HTR-8/SVneo (cell line): ENCODE data around the gene BRI3.
A peak's percentile ranks its signal among the peaks of the same experiment; 100 is the strongest.

Source experiments
- DNase-seq: peaks from one replicate; pipeline ENCODE4 v3.0.0; 2011; ENCODE audit warnings: low spot score, mixed read lengths; ENCODE audit not compliant: insufficient read length
- FAIRE-seq: peaks from 2 replicates; lab custom pipeline; 2011; peaks lifted over from hg19 to GRCh38; lab: Jason Lieb, UNC

The BRI3 gene

GRCh38 chr7:98280791-98281756 lies at the start of gene BRI3:
Gene BRI3 (plus strand): TSS chr7:98281686. CDS start chr7:98281796, 110 bp downstream.
- peak; percentile 85 for DNase-seq
- no peak for FAIRE-seq

- no peak for DNase-seq
- no peak for FAIRE-seq
These were observed 49.3 kb upstream of the BRI3 start for GRCh38 chr7:98232263-98232585.

GRCh38 chr7:98232799-98233198 lies 48.7 kb upstream of the BRI3 start:
- DNase-seq (no peak), FAIRE-seq (no peak)

GRCh38 chr7:98233219-98234070 lies 48.0 kb upstream of the BRI3 start:
- DNase-seq (no peak), FAIRE-seq (no peak)

- DNase-seq: no peak
These were observed 46.9 kb upstream of the BRI3 start for GRCh38 chr7:98234429-98235147.

GRCh38 chr7:98235901-98236300 lies 45.6 kb upstream of the BRI3 start:
- FAIRE-seq (no peak), DNase-seq (no peak)

More at GRCh38 chr7:98234429-98235147, 46.9 kb upstream of the BRI3 start:
- no peak for FAIRE-seq

- no peak for FAIRE-seq
- DNase-seq: no peak
These were observed 44.9 kb upstream of the BRI3 start for GRCh38 chr7:98236355-98237185.

GRCh38 chr7:98238076-98238475 lies 43.4 kb upstream of the BRI3 start:
- no peak for FAIRE-seq
- no peak for DNase-seq

- no peak for DNase-seq
- FAIRE-seq: no peak
These were observed 42.5 kb upstream of the BRI3 start for GRCh38 chr7:98238976-98239375.

GRCh38 chr7:98240961-98241673 lies 40.4 kb upstream of the BRI3 start:
- DNase-seq: peak; percentile 53
- no peak for FAIRE-seq

GRCh38 chr7:98241674-98242241 lies 39.7 kb upstream of the BRI3 start:
- FAIRE-seq: no peak
- no peak for DNase-seq

GRCh38 chr7:98242342-98242741 lies 39.1 kb upstream of the BRI3 start:
- FAIRE-seq (no peak), DNase-seq (no peak)

- DNase-seq (no peak), FAIRE-seq (no peak)
These were observed 38.6 kb upstream of the BRI3 start for GRCh38 chr7:98242934-98243333.

GRCh38 chr7:98244871-98245270 lies 36.6 kb upstream of the BRI3 start:
- no peak for DNase-seq
- FAIRE-seq: no peak

GRCh38 chr7:98248156-98248555 lies 33.3 kb upstream of the BRI3 start:
- DNase-seq: no peak
- no peak for FAIRE-seq

GRCh38 chr7:98249106-98249505 lies 32.4 kb upstream of the BRI3 start:
- no peak for FAIRE-seq
- no peak for DNase-seq

- DNase-seq (no peak), FAIRE-seq (no peak)
These were observed 30.7 kb upstream of the BRI3 start for GRCh38 chr7:98250789-98251188.

GRCh38 chr7:98251231-98251600 lies 30.3 kb upstream of the BRI3 start:
- DNase-seq (no peak), FAIRE-seq (no peak)
